Effector CD8-positive, alpha-beta T cell (primary cell): Measurements from ENCODE around the gene OSCAR.

Experiments used
- DNase-seq: peaks from one replicate; lab custom pipeline; 2025; lab: John Stamatoyannopoulos, UW

OSCAR gene

GRCh38 chr19:54094426-54095000, 6.1 kb downstream of the OSCAR start:
- no peak for DNase-seq

- DNase-seq, result no peak
Measured at GRCh38 chr19:54084410-54084809, 16.2 kb downstream of the OSCAR start.

GRCh38 chr19:54081032-54081431, 19.6 kb downstream of the OSCAR start, which contains the start of gene TARM1:
TSS of gene TARM1 (minus strand) at chr19:54081365. CDS start at chr19:54081340, 25 bp downstream.
- no peak for DNase-seq

- no peak for DNase-seq
Measured at GRCh38 chr19:54077334-54077733, 23.3 kb downstream of the OSCAR start.

- DNase-seq, result no peak
Measured at GRCh38 chr19:54074851-54075250, 25.8 kb downstream of the OSCAR start.

- DNase-seq, result no peak
Measured at GRCh38 chr19:54073829-54074228, 26.8 kb downstream of the OSCAR start.

- DNase-seq, result no peak
Measured at GRCh38 chr19:54069470-54069869, 31.1 kb downstream of the OSCAR start.

GRCh38 chr19:54063350-54064116, 37.1 kb downstream of the OSCAR start, which contains the start of gene VSTM1:
TSS of gene VSTM1 (minus strand) at chr19:54063897. CDS start at chr19:54063777, 120 bp downstream.
- no peak for DNase-seq

GRCh38 chr19:54062643-54063042, 38.0 kb downstream of the OSCAR start:
- no peak for DNase-seq

GRCh38 chr19:54047616-54048015, 53.0 kb downstream of the OSCAR start:
- DNase-seq, result no peak

- DNase-seq, result no peak
Measured at GRCh38 chr19:54045771-54046170, 54.8 kb downstream of the OSCAR start.
